GM06990 (cell line): Measurements from ENCODE around the gene MDFI.

ENCODE experiments used
- DNase-seq: peaks from one replicate; pipeline ENCODE4 v3.0.0-alpha.2; 2011; ENCODE audit not compliant: insufficient read length; ENCODE audit errors: extremely low read depth
- H3K27me3 ChIP-seq: replicated peaks from 2 replicates; pipeline ENCODE4 v1.6.0; 2011; ENCODE audit warnings: low read length; ENCODE audit not compliant: control insufficient read depth, insufficient read depth
- H3K36me3 ChIP-seq: 2 replicates; pipeline ENCODE4 v1.5.1; 2011; ENCODE audit warnings: low read length; ENCODE audit not compliant: control insufficient read depth, insufficient read depth
- H3K4me3 ChIP-seq: replicated peaks from 2 replicates; pipeline ENCODE4 v1.5.1; 2011; ENCODE audit warnings: low read depth, mild to moderate bottlenecking, control low read depth, low read length
- TF ChIP-seq, protein P1 (sequence below): IDR thresholded peaks from 2 replicates; pipeline ENCODE4 v1.5.1; 2011; ENCODE audit warnings: low read length, control low read depth, mild to moderate bottlenecking, inconsistent platforms; ENCODE audit not compliant: insufficient read depth, poor library complexity, severe bottlenecking

Gene MDFI

DNA sequence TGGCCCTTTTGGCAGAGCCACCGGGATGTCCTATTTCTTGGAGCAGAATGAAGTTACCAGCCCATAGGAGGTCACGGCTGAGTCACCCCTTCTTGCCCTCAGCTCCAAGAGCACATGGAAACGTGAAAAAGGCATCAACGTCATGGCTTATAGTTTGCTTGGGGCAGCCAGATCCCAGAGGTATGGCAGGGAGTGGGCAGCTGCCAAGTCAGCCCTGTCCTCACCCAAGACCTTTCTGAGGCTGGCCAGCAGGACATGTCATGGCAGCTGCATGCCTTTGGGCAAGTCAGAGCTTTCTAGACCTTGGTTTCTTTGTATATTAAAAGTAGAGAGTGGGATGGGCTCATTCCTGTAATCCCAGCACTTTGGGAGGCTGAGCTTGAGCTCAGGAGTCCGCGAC, 8.2 kb upstream of the MDFI start:
- no peak for DNase-seq
- Histone ChIP-seq H3K36me3 (no peaks in the 10 kb centered on the region), H3K4me3 (no peak overlapping the region), H3K27me3 (peaks cover 2% of the 10 kb centered on the region)
- TF ChIP-seq, protein P1, sequence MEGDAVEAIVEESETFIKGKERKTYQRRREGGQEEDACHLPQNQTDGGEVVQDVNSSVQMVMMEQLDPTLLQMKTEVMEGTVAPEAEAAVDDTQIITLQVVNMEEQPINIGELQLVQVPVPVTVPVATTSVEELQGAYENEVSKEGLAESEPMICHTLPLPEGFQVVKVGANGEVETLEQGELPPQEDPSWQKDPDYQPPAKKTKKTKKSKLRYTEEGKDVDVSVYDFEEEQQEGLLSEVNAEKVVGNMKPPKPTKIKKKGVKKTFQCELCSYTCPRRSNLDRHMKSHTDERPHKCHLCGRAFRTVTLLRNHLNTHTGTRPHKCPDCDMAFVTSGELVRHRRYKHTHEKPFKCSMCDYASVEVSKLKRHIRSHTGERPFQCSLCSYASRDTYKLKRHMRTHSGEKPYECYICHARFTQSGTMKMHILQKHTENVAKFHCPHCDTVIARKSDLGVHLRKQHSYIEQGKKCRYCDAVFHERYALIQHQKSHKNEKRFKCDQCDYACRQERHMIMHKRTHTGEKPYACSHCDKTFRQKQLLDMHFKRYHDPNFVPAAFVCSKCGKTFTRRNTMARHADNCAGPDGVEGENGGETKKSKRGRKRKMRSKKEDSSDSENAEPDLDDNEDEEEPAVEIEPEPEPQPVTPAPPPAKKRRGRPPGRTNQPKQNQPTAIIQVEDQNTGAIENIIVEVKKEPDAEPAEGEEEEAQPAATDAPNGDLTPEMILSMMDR, result no peak

DNA sequence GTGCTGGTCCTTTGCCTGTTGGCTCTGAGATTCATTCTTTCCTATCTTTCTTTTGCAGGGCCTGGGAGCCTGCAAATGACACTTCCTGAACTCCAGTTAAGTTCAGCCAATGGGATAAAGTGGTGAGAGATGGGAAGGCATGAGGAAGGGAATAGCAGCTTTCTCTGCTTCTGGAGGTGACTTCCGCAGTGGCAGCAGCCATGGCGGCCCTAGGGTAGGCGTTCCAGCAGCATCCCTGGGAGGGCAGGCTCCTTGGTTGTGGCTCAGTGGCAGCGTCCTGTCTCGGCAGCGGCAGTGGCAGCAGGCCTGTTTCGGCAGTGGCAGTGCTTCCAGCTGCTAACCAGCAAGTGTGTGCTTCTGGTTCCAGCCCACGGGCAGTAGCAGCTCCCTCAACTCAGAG, 7.3 kb upstream of the MDFI start:
- H3K4me3 ChIP-seq, result no peak overlapping the region
- TF ChIP-seq, protein P1, result no peak
- H3K27me3 ChIP-seq, result peaks cover 2% of the 10 kb centered on the region

DNA sequence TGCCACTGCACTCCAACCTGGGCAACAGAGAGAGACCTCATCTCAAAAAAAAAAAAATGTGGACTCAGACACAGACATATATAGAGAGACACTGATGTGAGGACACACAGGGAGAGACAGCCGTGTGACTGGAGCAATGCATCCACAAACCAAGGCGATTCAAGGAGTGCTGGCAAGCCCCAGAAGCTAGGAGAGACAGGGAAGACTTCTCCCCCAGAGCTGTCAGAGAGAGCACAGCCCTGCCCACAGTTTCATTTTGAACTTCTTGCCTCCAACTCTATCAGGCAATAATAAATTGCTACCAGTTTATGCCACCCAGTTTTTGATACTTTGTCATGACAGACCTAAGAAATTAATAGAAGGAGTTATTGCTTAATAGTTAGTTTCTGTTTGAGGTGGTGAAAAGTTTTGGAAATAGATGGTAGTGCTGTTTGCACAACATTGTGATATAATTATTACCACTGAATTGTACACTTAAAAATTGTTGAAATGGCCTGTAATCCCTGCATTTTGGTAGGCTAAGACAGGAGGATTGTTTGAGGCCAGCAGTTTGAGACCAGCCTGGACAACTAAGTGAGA, 5.1 kb upstream of the MDFI start:
- TF ChIP-seq, protein P1, result no peak
- Histone ChIP-seq H3K4me3 (no peak overlapping the region), H3K36me3 (no peaks in the 10 kb centered on the region), H3K27me3 (peaks cover 2% of the 10 kb centered on the region)
- DNase-seq, result no peak

More for the DNA sequence above, 7.3 kb upstream of the MDFI start:
- no peak for DNase-seq
- no peaks in the 10 kb centered on the region for H3K36me3 ChIP-seq

DNA sequence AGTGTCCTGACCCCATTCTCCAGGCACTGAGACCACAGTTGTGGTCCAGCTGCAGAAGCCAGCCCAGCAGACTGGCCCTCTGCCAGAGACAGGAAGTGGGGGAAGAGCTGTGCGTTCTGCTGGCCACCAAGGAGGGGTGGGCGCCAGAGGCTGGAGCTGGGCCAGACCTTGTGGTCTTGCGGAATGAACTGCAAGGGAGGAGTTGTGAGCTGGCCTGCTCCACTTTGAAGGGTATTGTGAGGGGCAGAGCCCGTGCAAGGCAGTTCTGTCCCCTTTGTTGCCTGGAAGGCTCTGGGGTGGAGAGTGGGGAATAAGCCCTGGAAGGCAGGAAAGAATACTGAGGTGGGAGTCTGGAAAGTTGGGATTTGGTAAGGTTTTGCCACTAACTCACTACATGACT, 3.6 kb upstream of the MDFI start:
- TF ChIP-seq, protein P1, result no peak
- no peak overlapping the region for H3K4me3 ChIP-seq
- peaks cover 4% of the 10 kb centered on the region for H3K27me3 ChIP-seq
- no peaks in the 10 kb centered on the region for H3K36me3 ChIP-seq
- DNase-seq, result no peak

DNA sequence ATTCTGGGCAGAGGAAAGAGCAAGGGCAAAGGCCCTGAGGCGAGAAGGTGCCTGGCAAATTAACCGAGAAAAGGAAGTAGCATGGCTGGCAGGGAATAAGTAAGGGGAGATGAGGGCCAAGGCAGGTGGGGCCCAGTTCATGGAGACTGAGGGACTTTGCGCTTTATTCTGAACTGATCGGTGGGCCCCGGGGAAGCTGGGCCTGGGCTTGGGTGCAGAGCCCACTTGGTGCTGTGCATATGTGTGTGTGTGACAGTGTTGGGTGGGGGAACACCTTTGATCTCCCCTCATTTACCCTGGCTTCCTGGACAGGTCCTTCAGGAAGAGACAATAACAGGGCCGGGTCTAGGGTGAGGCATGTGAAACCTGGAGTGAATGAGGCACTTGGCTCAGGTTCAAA, 2.9 kb upstream of the MDFI start:
- no peak for DNase-seq
- peaks cover 5% of the 10 kb centered on the region for H3K27me3 ChIP-seq
- H3K4me3 ChIP-seq, result no peak overlapping the region
- H3K36me3 ChIP-seq, result no peaks in the 10 kb centered on the region
- TF ChIP-seq, protein P1, result no peak

DNA sequence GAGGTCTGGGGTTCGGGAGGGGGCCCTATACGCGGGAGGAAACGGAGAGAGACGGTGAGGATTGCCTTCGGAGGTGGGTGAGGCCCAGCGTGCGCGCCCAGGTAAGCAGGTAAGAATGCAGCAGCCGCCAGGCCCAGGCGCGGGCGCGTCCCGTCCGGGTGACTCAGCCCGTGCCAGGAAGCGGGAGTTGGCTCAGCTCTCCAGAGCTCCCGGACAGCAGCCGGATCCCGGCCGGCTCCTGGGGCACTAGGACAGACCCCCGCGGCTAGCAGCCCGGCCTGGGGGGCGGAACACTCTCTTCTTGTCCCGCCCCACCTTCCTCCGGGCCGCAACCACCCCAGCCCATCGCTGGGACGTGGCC, 1.5 kb upstream of the MDFI start:
- H3K36me3 ChIP-seq, result no peaks in the 10 kb centered on the region
- no peak for DNase-seq
- no peak overlapping the region for H3K4me3 ChIP-seq
- TF ChIP-seq, protein P1, result no peak
- peaks cover 3% of the 10 kb centered on the region for H3K27me3 ChIP-seq
